SH-SY5Y (cell line): ENCODE measurements around the gene SNRPE.

Source experiments
- GATA2 ChIP-seq: IDR thresholded peaks from 2 replicates; pipeline ENCODE4 v1.6.1; 2011; ENCODE audit warnings: mild to moderate bottlenecking, low read depth, low read length
- GATA3 ChIP-seq: IDR thresholded peaks from 2 replicates; pipeline ENCODE4 v1.6.1; 2011; ENCODE audit warnings: low read depth, mild to moderate bottlenecking, low read length, moderate library complexity

DNA sequence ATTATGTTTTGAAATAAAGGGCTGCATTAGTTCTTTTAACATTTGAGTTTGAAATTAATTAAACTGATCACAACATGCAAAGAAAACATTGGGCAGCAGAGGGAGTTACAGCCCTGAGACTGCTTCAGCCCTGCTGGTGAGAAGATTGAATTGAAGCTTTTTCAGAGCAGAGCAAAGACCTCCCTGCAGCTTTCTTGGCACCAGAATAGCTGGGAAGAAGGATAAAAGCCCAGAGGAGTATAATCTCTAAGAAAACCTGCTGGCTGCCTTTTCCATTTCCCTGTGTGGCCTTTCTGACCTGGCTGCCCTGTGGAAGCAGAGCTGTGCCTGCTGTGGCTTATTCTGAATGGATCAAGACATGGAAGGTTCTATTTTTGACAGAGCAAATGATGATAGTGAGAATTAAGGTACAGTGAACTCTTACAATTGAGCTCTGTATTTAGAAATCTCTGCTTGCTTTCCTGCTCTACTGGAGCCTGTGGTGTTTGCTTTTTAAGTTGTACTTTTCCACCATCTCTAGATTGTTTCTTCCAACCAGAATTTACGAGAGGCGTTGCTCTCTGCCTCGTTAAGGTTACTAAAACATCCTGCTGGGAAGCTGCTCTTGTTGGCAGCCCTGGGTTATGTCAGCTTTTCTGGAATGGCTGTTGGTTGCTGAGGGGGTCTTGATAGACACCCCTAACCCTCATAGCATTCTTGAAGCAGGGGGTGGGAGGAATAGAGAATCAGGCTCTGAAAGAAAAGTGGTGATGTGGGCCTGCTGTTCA lies 9.9 kb downstream of the SNRPE start:
- TF ChIP-seq GATA3 (no peak), GATA2 (no peak)
